Measurements from ENCODE around the gene DHX38. TPM values are rescaled to one million over a fixed set of nuclear protein-coding genes. Genes with fewer than 3 reads are reported as not detected.

DHX38 gene
- polyA plus RNA-seq, 10 donors = 39.1 to 57.1 (median 50.3) TPM

DNA sequence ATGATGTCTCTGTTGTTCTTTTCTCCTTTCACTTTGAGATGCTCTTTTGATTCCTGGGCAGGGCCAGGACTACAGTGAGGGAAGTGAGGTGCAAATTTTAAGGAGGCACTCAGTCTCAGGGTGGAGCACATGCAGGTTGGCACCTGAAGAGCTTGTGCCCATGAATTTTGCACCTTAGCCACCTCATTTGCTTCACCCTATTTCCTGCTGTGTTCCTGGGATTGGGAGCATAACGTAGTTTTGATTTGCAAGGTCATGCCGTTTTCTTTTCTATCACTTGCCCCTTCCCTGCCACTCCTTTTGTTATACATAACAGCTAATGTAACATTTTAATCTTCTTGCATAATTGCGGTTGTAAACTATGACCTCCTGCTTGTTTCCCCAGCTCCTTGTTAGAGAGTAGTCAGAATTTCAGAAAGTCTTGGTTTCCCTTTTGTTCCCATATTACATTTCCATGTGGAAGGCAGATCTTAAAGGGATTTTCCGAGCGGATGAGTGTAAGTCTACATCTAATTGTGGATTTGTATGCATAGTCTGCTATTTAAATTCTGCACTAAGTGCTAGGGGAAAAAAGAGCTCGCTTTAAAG is 68.6 kb downstream of the DHX38 start:
- DNase-seq = no peak

Other genes starting within 250 kb of the DHX38 start
- gene ATXN1L, start 247.9 kb upstream of the DHX38 start, polyA plus RNA-seq (ENCODE audit: insufficient read length in 10 of 10) = 10 to 100 TPM; 15.8 to 21.0 (median 18.4) TPM
- 10 to 100 TPM in 2 of 10 donors, 1 to 10 TPM in 8; 7.5 to 11.0 (median 8.6) TPM for gene ZNF821, start 209.7 kb upstream of the DHX38 start, polyA plus RNA-seq (ENCODE audit: insufficient read length in 10 of 10)
- 100 to 1,000 TPM; 116 to 209 (median 161) TPM for gene IST1, start 198.3 kb upstream of the DHX38 start, polyA plus RNA-seq (ENCODE audit: insufficient read length in 10 of 10)
- gene PKD1L3, start 93.4 kb upstream of the DHX38 start, polyA plus RNA-seq (ENCODE audit: insufficient read length in 10 of 10) = under 1 TPM; 0.03 to 0.35 (median 0.07) TPM
- 10 to 100 TPM in 5 of 10 donors, 1 to 10 TPM in 5; 6.6 to 13.3 (median 9.9) TPM for gene DHODH, start 85.1 kb upstream of the DHX38 start, polyA plus RNA-seq (ENCODE audit: insufficient read length in 10 of 10)
- gene HP, start 39.3 kb upstream of the DHX38 start, polyA plus RNA-seq (ENCODE audit: insufficient read length in 10 of 10) = 1 to 10 TPM in 1 of 10 donors, under 1 TPM in 9; 0.35 to 1.9 (median 0.74) TPM
- gene HPR, start 30.6 kb upstream of the DHX38 start, polyA plus RNA-seq (ENCODE audit: insufficient read length in 10 of 10) = under 1 TPM in 2 of 10 donors, not detected in 8; 0.37 to 0.50 TPM
- gene TXNL4B, start 227 bp upstream of the DHX38 start, polyA plus RNA-seq (ENCODE audit: insufficient read length in 10 of 10) = 10 to 100 TPM in 6 of 10 donors, 1 to 10 TPM in 4; 8.8 to 14.4 (median 10.6) TPM
- gene PMFBP1, start 78.3 kb downstream of the DHX38 start, polyA plus RNA-seq (ENCODE audit: insufficient read length in 10 of 10) = 1 to 10 TPM in 9 of 10 donors, under 1 TPM in 1; 0.74 to 3.2 (median 1.5) TPM

All from muscle of back (tissue), 11 donors.